Mesenteric fat pad (tissue), 1 donor: Measurements from ENCODE around the gene NHLH2. TPM values are rescaled to one million over a fixed set of nuclear protein-coding genes. Genes with fewer than 3 reads are reported as not detected.

Source experiments
- DNase-seq: peaks from one replicate; pipeline ENCODE4 v3.0.0-alpha.2; 2020; ENCODE audit warnings: low spot score
- long read RNA-seq: library from polyadenylated mRNA; unstranded; transcript quantifications from one replicate; pipeline ENCODE4 v2.0.0, GENCODE V29; 2020
- total RNA-seq: library from RNA; stranded (reverse); fragmentation: NEBNext Ultra II Directional; extraction: Animal tissue kit (Norgen Biotek cat#: 25700); gene quantifications from one replicate; pipeline ENCODE4 v1.2.1, GENCODE V29; 2021
- donor health status: DM: yes; HTN: yes; CAD: no.

The NHLH2 gene
- total RNA-seq, result not detected
- long read RNA-seq, result 0 reads

DNA sequence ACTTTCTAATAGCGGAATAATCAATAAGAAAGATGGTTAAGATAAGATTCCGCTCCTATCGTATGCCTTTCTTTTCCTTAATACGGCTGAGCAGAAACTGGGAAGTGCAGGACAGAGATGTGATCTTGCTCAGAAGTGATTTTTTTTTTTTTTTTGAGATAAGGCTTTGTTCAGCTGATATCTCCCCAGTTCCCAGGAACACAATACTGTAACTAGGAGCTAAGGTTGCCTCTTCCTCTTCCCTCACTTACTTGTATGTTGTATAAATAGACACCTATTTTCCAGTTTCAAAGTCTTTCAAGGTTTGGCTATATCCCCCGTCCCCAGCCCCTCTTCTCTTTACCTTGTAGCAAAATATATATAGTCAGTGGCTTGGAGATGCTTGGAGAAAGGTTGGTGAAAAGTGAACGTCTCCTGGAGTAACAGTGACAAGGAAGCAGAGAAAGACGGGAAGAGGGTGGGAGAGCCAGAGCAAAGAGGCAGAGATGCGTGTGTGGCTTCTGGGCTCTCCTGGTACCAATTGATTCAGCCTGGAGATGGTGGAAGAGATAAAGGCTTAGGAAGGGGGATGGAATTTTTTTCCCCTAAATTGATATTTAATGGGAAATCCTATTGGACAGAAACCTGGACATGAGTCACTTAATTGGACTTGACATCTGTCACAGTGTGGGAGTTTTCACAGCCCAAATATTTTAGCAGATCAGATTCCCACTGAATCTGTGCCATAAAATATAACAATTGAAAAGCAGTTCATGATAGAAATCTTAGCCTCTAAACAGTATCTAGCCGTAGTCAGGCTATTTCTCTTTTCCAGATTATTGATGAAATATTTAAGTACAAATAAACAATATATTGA lies at the start of gene NHLH2:
Gene NHLH2, minus strand, starts transcription at position 522 of the 856 bp plus-strand sequence. CDS start 2,754 bp downstream, outside the sequence.
- DNase-seq, result no peak

DNA sequence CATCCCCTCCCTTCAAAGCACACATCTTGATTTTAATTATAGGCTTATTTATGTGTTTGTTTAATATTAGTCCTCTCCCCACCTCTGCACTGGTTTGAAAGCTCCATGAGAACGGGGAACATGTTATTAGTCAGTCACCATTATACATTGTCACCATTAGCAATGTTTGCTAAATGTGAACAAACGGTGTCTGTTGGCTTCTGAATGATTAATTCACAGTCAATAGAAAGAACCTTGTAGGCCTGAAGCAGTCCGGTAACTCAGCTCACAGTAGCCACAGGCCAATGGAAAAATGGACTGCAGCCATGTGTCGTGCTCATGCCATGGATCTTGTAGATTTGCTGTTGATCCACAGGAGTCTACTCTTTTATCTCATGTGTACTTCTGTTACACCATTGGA lies 49.7 kb upstream of the NHLH2 start:
- no peak for DNase-seq

DNA sequence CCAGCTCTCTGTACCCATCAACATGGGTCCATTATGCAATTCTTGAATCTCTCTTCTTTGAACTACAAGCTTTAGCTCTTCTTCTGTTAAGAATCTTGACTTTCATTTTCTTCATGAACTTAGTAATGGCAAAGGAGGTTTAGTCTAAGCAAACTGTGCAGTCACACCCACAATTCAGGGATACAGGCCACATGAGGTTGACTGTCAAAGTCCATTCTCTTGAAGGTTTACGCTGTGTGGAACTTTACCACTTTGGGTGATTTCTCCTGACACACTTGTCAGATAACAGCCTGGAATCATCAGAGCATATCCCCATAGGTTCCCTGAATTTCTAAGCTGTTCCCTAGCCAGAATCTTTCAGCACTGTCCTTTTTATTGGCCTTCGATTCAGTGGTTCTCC lies 48.0 kb upstream of the NHLH2 start:
- no peak for DNase-seq

DNA sequence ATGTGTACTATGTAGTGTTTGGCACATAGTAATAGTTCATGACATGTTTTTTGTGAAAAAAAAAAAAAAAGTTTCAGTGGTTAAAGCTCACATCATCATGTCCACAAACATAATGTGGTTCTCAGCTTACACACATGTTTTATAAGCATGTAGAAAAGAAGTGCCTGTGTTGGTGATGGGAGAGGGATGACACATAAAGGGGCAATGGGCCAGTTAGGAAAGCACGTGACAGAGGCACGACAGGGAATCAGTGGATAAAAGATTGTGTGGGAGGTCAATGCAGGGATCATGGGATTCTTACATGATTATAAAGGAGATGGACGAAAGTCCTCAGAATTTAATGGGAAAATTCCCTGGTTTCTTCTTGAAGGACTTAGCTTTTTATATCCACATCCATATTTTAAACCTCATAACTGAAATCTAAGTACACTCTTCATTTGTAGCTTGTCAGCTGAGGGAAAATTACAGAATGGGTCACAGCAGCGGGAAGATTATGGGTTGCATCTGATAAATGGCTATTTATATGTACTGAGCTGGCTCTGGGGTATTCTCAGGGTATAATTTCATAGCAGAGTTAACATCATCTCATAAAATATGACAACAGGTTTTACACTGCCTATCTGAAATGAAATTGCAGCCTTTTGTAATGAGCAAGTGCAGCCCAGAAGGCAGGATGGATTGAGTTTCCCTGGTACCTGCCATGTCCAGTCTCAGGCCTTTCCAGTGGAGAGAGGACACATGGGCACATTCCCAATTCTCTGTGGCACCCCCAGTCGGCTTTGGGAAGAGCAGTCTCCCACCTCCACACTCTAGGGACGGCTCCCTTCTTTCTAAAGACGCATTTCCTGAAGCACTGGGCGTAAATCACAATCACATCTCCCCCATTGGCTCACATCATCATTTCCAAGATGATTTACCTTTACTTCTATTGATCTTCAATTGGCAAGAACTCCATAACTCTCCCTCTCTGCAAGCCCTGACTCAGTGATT lies 42.3 kb upstream of the NHLH2 start:
- no peak for DNase-seq

DNA sequence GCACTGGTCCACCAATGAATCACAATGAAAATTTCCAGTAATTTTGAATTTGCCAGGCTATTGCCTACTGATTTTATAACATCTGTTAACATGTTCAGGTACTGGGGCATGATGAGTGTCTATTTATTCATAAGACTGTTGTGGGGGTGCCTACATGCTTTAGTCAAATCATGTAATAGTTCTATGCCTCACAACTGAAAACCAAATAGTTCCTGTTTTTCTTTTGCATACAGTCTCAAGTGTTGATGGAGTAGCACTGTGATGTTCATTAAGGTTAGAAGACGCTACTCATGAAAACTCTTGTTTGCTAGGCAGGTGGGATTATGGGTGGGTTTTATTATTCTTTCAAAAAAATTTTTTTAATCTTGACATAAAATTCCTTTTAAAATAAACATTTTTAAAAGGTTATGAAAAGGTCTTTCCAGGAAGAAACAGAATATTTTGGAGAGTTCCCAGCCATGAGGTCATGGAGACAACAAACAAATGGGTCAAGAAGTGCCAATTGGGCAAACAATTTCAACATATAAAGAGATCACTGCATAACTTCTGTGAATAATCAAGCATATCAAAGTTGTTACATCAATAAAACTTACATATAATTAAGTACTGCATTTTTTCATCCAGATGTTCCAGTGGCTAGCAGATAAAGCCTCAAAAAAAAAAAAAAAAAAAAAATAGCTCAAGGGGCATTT lies 40.2 kb upstream of the NHLH2 start:
- no peak for DNase-seq

DNA sequence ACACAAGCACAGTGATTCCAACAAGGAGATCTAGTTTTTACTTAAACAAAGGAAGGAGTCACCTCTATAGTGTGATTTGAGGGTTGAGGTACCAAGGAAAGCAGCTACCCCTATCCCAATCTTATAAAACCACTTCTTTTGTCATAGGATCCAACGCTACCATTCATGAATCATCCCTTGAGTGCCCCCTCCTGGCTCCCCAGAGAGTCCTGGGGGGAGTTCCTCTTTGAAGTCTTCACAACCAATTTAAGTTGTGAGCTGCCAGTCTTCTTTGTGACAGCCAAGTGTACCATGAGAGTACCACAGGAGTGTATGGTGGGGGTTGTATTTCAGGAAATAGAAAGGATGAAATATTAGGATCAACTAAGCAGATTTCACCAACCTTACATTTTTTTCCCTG lies 39.1 kb upstream of the NHLH2 start:
- DNase-seq, result no peak

DNA sequence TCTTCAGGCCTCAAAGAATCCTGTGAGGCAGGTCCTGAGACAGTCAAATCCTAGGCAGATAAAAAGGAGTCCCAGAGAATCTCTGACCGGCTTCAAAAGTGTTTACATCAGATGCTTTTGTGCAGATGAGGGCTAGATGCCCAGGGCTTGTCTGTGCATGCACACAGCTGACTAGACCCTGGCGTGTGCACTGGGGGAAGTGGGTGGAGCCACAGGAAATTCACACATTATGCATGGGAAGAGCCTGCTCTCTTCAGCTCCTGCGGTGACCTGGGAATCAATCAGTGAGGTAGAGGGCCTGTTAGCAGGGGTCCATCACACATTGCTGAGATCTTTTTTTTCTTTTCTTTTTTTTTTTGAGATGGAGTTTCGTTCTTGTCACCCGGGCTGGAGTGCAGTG lies 36.6 kb upstream of the NHLH2 start:
- no peak for DNase-seq

DNA sequence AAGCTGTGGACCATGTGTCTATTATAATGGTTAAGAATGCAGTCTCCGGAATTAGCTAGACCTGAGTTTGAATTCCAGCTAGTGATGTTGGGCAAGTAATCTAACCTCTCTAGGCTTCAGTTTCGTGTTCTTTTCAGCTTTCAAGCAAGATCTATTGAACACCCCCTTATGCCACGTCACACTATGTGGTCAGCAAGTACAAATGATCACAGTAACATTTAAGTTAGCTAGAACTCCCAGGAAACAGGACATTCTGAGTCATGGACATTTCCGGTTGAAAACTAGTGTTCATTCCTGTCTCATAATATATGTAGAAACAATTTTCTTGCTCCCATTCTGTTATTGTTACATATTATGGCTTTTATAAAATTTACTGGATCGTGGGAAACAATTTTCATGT lies 34.0 kb upstream of the NHLH2 start:
- DNase-seq, result no peak

DNA sequence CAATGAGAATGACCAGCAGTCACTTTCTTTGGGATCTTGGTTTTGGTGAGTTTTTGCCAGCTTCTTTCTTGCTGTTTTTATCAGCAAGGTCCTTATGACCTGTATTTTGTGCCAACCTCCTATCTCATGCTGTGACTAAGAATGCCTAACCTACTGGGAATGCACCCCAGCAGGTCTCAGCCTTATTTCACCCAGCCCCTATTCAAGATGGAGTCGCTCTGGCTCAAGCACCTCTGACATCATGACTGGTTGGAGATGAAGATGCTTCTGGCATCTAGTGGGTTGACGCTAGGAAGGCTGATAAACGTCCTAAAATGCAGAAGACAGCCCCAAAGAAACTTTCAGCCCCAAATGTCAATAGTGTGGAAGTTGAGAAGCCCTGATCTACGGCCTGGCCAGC lies 33.6 kb upstream of the NHLH2 start:
- no peak for DNase-seq

DNA sequence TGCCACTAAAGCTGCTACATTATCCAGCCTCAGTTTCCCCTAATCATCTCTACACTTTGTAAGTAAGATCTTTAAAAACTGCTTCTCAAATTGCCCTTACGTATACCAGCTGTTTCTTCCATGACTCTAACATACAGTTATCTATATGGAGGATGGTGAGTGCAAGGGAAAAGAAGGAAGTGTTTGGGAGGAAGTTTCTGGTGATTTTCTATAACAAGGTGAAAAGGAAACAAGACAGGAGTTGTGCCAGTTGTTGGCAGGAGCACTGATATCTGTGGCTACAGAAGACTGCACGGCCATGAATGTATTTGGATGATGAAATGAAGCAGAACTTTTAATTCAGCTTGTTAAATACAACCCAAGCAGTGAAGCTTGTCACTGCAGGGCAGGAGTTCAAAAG lies 32.3 kb upstream of the NHLH2 start:
- DNase-seq, result no peak

DNA sequence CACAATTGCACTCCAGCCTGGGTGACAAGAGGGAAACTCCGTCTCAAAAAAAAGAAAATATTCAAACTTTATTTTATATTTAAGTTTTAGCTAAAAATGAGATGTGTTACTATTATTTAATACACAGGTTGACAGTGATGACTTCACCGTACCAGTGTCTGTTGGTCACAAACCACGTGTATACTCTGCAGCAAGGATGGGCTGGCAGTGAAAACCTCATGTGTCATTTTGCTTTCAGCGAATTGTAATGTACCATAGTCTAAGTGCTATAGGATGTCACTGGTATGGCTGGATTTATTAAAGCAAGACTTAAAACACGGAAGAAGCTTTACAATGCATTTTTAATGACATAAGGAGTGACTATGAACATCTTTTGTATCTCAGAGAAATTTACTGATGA lies 28.1 kb upstream of the NHLH2 start:
- DNase-seq, result no peak

DNA sequence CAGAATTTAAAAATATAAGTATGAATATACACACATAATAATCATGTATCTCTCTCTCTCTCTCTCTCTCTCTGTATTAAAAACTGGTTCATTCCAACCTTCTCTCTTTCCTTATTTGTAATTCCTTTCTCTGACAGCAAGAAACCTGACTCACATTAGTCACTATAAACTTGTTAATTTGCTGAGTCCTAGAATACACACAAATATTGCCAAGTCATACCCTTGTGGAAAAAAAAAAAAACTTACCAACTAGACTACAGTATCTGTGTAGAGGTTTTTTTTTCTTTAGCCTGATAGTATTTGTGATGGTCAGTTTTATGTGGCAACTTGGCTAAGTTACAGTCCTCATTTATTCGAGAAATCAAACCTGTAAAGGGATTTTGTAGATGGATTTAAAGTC lies 26.3 kb upstream of the NHLH2 start:
- no peak for DNase-seq

DNA sequence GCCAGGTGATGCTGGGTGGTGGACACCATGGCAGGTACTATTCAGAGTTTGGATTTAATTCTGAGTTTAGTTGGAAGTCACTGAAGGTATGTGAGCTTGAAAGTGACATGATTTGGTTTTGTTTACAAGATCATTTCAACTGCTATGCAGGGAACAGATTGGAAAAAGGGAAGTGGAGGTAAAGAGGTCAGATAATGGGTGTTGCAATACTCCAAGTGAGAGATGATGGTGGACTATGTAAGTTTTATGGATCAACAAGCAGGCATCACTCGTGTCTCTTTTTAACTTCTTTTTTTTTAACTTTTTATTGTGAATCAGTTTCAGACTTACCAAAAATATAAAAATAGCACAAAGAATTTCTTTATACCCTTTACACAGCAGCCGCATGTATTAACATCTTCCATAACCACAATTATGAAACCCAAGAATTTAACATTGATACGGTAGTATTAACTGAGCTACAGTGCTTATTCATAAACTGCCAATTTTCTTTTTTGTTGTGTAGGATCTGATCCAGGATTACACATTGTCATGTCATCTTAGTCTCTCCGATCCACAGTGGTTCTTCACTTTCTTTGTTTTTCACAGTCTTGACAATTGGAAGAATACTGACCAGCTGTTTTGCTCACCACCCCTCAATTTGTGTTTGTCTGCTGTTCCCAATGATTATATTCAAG lies 24.9 kb upstream of the NHLH2 start:
- no peak for DNase-seq

DNA sequence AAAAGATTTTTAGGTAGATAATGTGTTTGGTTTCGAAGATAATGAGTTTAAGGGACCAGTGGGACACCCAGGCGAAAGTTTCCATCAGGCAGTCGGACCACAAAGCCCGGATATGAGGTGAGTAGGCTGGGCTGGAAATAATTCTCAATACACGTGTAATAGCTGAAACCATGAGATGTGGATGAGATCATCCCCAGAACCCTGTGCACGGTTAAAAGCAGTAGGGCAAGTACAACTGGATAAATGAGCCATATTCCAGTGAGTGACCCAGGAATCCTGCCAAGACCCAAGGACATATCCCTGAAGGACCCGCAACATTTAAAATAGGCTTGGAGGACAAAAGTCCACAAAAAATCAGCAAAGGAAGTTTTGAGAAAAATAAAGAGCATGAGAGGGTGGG lies 21.5 kb upstream of the NHLH2 start:
- DNase-seq, result no peak

DNA sequence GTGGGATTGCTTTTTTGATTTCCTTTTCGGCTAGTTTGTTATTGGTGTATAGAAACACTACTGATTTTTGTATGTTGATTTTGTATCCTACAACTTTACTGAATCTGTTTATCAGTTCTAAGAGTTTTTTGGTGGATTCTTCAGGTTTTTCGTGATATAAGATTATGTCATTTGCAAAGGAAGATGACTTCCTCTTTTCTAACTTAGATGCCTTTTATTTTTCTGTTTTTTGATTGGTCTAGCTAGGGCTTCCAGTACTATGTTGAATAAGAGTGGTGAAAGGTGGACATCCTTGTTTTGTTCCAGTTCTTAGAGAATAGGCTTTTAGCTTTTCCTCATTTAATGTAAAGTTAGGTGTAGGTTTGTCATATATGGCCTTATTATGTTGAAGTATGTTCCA lies 13.1 kb upstream of the NHLH2 start:
- DNase-seq, result no peak

DNA sequence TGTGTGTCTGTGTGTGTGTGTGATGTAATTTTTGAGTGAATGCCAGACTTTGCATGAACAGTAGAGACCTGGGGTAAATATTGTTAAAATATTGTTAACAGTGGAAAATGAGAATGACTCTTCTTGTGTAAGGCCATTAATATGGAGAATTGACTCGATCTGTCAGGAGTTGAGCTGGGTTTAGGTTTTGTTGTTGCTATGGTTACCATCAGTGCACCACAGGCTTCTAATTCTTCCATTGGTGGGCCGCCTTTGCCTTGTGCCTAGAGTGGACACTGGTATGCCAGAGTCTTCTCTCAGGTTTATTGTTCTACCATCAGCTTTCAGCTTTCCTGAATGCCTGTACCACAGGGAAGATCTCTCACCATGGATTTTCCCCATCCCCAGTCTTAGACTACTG lies 10.0 kb upstream of the NHLH2 start:
- no peak for DNase-seq

DNA sequence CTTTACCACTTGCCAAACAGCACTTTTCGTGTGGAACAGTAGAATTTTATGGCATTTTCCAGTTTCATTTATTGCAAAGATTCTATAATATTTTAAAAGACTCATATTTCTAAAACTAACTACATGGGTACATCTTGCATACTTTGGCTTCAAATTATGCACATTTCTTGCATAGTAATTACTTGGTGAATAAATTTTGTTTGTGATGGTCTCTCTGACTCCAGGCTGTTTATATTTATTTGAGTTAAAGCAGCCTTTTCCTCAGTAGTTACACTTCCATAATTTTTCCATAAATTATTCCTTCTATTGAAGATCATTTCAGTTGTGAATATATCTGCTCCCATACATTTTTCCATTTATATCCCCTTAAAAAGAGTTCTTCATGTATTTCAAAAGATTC lies 6.9 kb upstream of the NHLH2 start:
- no peak for DNase-seq

DNA sequence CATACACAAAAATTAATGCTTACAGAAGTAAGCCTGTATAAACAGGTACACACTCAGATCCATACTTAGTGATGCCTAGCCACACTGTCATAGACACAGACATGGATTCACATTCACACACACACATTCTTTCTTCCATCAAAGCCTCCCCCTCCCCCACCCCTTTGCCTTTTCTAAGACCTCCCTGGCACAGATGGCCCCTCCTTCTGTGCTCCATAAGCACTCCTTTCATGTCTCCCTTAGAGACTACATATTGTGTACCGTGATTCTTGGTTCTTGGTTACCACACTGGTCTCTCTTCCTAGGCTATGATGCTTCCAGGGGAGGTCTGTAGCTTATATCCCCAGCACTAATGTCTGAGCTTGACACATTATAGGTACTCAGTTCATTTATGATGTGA lies 2.0 kb upstream of the NHLH2 start:
- DNase-seq, result no peak

DNA sequence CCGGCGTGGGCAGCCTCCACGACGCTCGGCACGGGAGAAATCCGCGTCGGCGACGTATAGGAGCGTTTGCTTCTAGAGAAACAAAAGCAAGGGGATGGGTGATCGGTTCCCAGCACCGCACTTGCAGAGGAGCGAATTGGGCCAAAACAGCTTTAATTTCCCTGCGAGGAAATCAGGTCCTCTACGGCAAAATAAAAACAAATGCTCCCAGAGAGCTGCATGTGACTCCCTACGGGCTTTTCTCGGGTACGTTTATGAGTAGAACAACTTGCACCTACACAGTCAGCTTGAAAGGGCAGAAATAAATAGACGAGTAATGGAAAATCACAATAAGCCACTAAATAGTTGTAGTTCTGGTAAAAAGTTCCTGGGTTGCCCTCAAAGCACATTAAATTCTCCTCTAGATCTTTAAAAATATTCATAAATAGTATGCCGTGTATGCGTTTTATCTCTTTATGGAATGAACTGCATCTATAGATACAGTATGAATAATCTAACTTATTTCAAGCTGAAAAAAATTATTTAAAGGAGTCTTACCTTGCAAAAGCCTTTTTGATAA lies 1.2 kb downstream of the NHLH2 start:
- DNase-seq, result no peak

DNA sequence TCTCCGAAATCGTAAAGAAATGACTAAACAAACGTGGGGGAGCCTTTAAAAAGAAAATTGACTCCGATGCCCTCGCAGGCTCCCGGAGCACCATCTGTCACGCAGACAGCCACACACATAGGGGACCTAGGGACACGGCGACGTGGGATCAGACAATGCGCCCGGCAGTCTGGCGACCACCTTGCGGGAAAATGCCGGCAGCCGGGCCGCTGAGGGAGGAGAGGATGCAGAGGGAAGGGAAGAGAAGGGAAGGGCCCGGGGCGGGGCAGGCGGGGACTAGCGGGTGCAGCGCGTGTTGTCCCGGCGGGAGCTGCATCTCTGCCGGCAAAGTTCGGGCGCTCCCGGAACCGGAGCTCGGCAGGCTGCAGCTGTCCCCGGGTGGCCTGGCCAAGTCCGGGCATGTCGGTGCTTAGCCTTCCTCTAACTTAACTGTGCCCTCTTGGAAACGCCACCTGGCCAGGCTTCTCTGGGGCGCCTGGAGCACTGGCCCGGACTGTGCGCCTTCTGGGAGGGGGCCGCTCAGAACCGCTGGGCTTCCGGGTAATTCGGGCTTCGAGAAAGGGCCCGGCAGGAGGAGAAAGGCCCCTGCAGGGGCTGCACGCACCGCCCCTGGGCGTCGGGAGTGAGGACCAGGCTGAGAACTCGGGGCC lies 1.8 kb downstream of the NHLH2 start:
- no peak for DNase-seq
